Measurements from ENCODE around the gene TNS1.

TNS1 gene

GRCh38 chr2:217995731-217996231, 7.0 kb downstream of the TNS1 start:
- Histone ChIP-seq H3K4me3 (replicated peaks; ENCODE audit: insufficient read depth, low read length) (no peak overlapping the region), H3K27ac (replicated peaks) (no peak overlapping the region), H3K27me3 (ENCODE audit: insufficient read depth, poor library complexity, severe bottlenecking) (no peaks in the 10 kb centered on the region)
- no peak for DNase-seq (ENCODE audit: low read depth in 1 of 2, low spot score in 1 of 2)
- TF ChIP-seq GABPA (IDR thresholded peaks at IDR 0.05; ENCODE audit: low read depth), result no peak
- TF ChIP-seq CTCF (IDR thresholded peaks at IDR 0.05; ENCODE audit: insufficient read depth, low read length), result no peak
- no peak for TF ChIP-seq REST (IDR thresholded peaks at IDR 0.05; ENCODE audit: insufficient replicate concordance, low read depth)
- no peak for TF ChIP-seq SPI1 (IDR thresholded peaks at IDR 0.05; ENCODE audit: borderline replicate concordance, low read depth)
- no peak for TF ChIP-seq POLR2AphosphoS5 (IDR thresholded peaks at IDR 0.05; ENCODE audit: low read depth)

- TF ChIP-seq SPI1 (IDR thresholded peaks at IDR 0.05; ENCODE audit: borderline replicate concordance, low read depth) (no peak), POLR2AphosphoS5 (IDR thresholded peaks at IDR 0.05; ENCODE audit: low read depth) (no peak)
- Histone ChIP-seq H3K4me3 (replicated peaks; ENCODE audit: insufficient read depth, low read length) (no peak overlapping the region), H3K27ac (replicated peaks) (no peak overlapping the region), H3K27me3 (ENCODE audit: insufficient read depth, poor library complexity, severe bottlenecking) (no peaks in the 10 kb centered on the region)
- no peak for DNase-seq (ENCODE audit: low read depth in 1 of 2, low spot score in 1 of 2)
Measured at GRCh38 chr2:217994776-217995274, 8.0 kb downstream of the TNS1 start.

- no peak overlapping the region for H3K27ac ChIP-seq (replicated peaks)
- H3K4me3 ChIP-seq (replicated peaks; ENCODE audit: insufficient read depth, low read length), result no peak overlapping the region
- DNase-seq (ENCODE audit: low read depth in 1 of 2, low spot score in 1 of 2), result peak; percentile 28 to 29
- H3K27me3 ChIP-seq (ENCODE audit: insufficient read depth, poor library complexity, severe bottlenecking), result no peaks in the 10 kb centered on the region
- TF ChIP-seq CTCF (IDR thresholded peaks at IDR 0.05; ENCODE audit: insufficient read depth, low read length) (peak; percentile 69), POLR2AphosphoS5 (IDR thresholded peaks at IDR 0.05; ENCODE audit: low read depth) (no peak)
Measured at GRCh38 chr2:217993817-217994463, 8.9 kb downstream of the TNS1 start.

DNA sequence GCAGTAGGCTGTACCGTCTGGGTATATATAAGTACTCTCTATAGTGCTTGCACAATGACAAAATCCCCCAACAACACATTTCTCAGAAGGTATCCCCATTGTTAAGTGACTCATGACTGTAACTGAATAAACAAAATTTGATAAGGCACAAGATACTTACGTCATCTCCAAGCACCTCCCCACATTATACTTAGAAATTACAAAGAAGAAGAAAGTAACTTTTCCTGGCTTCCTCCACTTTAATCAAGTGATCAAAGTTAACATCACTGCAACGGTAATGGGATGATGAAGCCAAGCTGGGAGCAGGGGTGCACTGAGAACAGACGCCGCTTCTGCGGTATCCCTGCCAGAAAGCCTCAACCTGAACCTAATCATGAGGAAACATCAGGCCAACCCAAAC, 9.7 kb downstream of the TNS1 start:
- peak in 1 of 2 experiments; percentile 20 for DNase-seq (ENCODE audit: low read depth in 1 of 2, low spot score in 1 of 2)
- no peak overlapping the region for H3K27ac ChIP-seq (replicated peaks)
- no peaks in the 10 kb centered on the region for H3K27me3 ChIP-seq (ENCODE audit: insufficient read depth, poor library complexity, severe bottlenecking)
- H3K4me3 ChIP-seq (replicated peaks; ENCODE audit: insufficient read depth, low read length), result no peak overlapping the region
- no peak for TF ChIP-seq POLR2AphosphoS5 (IDR thresholded peaks at IDR 0.05; ENCODE audit: low read depth)
- TF ChIP-seq SPI1 (IDR thresholded peaks at IDR 0.05; ENCODE audit: borderline replicate concordance, low read depth), result no peak
- TF ChIP-seq GABPA (IDR thresholded peaks at IDR 0.05; ENCODE audit: low read depth), result no peak
- TF ChIP-seq CTCF (IDR thresholded peaks at IDR 0.05; ENCODE audit: insufficient read depth, low read length), result no peak
- no peak for TF ChIP-seq REST (IDR thresholded peaks at IDR 0.05; ENCODE audit: insufficient replicate concordance, low read depth)
